Ovary (tissue), 3 donors: ENCODE data around the gene HOXA1.

ENCODE experiments used
- POLR2A ChIP-seq: fragments of 450-650 bp; IDR thresholded peaks from one replicate; pipeline ENCODE4 v1.6.1; 2017; ENCODE audit warnings: antibody characterized with exemption, mild to moderate bottlenecking, moderate library complexity
- TF ChIP-seq, protein P1 (sequence below), 3 donors: fragments of 450-650 bp in 2 of 3; fragments of 200-600 bp in 1 of 3; IDR thresholded peaks; one replicate each; pipeline versions ENCODE4 v1.5.1 to v1.8.0; 2016 to 2022; ENCODE audit warnings: antibody characterized with exemption in 3 of 3, mild to moderate bottlenecking in 1 of 3
- donor health status: DM: no; HTN: no; CAD: no.

DNA sequence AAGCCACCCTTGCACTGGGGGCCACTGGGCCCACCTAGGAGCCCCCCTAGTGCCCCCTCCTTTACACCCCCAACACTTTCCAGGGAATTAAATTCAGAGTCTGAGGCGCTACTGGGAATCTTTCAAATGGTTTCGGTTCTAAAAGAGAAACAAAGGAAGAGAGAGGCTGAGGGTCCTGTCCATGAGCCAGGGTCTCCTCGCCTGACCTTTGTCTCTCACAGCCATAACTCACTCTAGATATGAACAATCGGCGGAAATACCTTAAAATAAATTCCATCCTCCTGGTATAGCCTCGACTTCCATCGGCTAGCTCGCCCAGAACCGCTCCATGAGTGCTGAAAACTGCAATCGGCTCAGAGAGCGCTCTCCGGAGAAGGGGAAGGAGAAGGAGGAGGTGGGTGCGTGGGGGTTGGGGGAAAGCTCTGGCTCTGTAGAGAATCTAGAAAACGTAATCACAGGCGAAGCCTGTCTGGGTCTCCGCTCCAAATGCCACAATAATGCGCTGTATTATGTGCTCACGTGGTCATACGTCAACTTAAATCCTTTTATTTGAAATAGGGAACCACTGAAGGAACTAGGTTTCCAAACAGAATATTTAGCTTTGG lies 22.2 kb upstream of the HOXA1 start:
- TF ChIP-seq, protein P1, sequence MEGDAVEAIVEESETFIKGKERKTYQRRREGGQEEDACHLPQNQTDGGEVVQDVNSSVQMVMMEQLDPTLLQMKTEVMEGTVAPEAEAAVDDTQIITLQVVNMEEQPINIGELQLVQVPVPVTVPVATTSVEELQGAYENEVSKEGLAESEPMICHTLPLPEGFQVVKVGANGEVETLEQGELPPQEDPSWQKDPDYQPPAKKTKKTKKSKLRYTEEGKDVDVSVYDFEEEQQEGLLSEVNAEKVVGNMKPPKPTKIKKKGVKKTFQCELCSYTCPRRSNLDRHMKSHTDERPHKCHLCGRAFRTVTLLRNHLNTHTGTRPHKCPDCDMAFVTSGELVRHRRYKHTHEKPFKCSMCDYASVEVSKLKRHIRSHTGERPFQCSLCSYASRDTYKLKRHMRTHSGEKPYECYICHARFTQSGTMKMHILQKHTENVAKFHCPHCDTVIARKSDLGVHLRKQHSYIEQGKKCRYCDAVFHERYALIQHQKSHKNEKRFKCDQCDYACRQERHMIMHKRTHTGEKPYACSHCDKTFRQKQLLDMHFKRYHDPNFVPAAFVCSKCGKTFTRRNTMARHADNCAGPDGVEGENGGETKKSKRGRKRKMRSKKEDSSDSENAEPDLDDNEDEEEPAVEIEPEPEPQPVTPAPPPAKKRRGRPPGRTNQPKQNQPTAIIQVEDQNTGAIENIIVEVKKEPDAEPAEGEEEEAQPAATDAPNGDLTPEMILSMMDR (IDR thresholded peaks at IDR 0.05), result no peak
- TF ChIP-seq POLR2A, result no peak
